Stimulated activated CD4-positive, alpha-beta T cell treated with anti-CD3 and anti-CD28 coated beads, TNF-alpha, amount 100 ng/mL, for 24 hours (primary cell): ENCODE measurements around the gene IMP4.

Experiments used
- DNase-seq, 3 experiments: peaks; one replicate each; pipeline ENCODE4 v3.0.0-alpha.2; 2020; ENCODE audit warnings: low read depth in 3 of 3

IMP4 gene

DNA sequence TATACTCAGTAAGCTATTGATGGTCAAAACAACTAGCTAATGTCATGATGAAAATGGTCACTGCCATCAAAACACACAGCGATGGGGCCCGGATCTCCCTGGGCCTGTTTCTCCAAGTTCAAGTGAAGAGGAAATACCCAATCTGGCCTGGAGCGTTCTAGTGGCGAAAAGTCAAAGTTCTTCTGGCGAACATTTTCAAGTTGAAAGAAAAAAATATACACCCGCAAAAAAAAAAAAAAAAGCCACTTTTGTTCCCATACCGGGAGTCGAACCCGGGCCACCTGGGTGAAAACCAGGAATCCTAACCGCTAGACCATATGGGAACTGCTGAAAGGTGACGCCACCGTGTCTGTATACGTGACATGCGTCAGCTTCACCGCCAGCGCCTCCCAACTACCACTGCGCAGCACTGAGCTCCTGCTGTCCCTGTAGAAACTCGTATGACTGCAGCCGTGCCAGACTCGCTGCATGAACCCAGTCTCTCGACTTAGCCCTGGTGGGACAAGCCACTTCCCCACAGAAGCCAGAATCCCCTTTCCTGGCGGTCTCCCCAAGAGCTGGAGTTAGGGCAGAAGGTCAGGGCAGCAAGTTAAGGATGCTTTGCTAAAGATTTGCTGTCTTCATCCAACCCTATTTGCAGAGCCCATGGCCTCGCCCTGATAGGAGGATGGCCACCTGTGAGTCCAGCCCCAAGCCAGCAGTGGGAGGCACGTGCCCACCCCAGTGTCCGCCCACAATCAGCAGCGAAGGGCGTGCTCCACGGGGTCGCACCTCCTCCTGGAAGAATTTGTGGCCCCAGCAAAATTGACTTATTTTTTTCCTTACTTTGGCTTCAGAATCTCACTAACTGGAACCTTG is 5.6 kb upstream of the IMP4 start:
- peak; percentile 13 to 66 (median 54) for DNase-seq

DNA sequence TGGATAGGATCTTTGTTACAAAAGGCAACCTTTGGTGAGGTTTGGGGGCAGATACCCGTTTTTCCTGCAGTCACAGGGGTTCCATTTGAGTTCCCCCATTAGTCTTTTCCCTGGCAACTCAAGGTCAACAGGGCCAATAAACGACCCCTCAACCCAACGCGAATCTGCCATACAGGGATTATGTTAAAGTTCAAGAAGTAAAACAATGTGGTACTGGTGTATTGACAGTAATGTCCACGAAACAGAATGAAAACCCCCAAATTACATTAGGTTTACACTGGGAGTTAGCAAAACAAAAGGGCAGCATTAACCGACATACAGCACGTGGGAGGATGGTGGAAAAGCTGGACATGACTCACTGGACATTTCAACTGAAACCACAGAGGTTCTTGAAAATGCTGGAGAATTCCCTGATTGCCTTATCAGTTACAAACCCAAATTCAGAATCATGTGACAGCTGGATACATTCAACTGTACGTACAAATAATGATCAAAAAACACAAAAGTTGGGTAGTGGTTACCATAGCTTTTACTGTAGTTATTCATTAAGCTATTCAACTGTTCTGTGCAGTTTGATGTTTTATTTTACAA is 4.9 kb upstream of the IMP4 start:
- DNase-seq, result no peak

DNA sequence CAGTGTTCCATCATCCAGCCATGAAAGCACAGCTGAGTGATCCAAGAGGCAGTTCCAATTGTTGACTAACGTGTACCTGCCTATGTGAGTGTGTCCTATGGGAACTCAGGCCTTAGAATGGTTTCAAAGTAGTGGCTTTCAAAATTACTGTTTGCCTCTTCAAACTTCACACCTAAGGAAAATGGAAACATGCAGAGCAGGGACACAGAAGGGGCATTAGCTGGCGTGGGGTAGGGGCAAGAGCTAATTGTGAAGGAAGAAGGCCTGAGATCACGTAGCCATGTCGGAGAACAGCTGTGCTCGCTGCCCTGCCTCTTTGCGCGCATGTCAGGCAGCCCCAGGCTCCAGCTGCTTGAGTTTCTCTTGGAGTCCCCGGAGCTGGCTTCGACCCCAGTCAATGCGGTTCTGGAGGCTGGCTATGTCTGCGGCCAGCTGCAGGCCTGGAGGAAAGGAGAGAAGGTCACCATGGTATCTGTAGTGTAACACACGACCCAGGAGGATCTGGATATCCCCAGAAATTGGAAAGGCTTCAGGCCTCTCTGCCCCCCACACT is 3.8 kb upstream of the IMP4 start:
- DNase-seq, result no peak

DNA sequence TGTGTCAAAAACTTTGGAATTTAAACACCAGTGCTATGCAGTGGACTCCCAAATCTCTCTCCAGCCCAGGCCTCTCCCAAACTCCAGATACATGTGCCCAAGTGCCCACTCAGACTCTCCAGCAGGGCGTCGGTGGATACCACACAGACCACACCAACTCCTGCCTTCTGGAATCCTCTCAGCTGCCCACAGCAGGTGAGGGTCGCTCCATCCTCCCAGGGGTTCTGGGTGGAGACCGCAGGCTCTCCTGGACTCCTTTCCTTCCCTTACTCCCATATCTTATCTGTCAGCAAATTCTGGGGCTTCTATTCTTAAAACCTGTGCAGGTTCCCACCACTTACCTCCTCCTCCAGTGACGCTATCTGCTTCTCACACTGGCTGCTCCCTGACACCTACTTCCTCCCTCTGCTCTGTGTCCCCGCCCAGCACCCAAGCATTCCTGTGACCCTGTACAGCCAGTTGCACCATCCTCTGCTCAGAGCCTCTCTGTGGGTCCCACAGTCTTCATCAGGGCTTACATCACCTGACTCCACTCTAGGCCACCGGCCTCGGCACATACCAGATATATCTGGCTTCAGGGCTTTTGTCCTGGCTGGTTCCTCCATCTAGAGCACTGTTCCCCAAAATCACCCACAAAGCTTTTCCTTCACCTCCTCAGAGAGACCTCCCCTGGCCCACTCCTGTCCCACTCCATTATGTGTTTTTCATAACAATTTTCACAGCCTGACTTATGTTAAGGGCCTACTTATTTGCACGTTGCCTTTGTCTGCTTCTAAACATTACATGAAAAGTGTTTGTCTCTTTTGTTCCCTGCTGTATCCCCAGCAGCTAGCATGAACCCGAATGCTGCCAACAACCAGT is 2.6 kb upstream of the IMP4 start:
- no peak for DNase-seq

DNA sequence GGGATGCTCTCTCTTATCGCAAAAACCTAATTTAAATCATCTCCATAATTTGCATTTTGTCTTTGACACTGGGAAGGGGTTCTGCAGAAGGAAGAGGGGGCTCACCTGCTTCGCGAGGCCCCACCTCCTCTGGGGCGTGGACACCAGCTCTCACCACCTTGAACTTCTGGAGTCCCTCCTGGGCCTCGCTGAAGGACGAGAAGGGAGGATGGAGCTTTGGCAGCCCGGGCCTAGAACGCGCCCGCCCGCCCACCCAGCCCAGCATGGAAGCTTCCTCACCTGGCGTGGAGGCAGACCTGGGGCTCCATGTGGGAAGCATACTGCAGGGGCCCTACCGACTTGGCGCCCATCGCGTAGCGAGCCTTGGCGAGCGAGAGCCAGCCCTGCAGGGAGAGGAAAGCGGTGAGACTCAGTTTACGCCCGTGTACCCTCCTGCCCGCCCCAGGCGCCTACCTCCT is 1.1 kb upstream of the IMP4 start:
- peak in 1 of 3 experiments; percentile 28 for DNase-seq

DNA sequence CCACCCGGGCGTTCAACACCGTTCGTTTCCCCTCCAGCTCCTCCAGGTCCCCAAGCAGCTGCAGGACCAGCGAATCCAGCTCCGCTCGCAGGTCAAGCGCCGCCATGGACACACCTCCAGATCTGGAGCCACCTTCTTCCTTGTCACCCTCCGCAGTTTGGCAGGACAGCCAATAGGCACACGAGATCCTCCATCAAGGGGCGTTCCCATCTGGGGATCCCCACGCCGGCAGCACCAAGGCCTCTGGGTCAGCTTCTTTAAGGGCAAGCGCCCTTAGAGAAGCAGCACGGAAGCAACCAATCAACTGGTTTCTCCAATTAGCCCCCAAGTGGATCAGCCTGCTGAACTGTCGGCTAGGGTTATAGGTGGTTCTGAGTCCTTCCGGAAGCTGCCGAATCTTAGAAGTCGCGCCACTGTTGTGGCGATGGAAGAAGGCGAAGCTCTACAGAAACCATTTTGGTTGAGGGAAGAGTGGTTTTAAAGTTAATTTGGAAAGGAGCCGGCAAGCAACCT is 621 bp upstream of the IMP4 start:
- DNase-seq, result peak; percentile 65 to 82 (median 73)

DNA sequence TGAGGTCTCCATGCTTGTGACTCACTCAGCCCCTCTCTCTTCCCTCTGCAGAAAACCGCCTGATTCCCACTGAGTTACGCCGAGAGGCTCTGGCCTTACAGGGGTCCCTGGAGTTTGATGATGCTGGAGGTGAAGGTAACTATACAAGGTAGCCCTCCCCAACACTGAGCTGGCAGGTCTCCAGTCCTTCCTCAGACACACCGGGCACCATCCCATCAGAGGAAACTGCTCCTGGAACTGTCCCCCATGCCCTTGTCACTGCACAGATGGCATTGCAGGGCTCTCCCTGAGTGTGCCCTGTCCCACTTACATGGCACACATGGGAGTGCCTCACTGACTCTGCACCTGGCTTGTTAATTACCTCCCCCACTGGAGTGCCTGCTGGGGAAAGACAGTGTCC is 1.9 kb downstream of the IMP4 start:
- DNase-seq, result no peak

- no peak for DNase-seq
Observed at GRCh38 chr2:130345091-130345490, 2.4 kb downstream of the IMP4 start.

DNA sequence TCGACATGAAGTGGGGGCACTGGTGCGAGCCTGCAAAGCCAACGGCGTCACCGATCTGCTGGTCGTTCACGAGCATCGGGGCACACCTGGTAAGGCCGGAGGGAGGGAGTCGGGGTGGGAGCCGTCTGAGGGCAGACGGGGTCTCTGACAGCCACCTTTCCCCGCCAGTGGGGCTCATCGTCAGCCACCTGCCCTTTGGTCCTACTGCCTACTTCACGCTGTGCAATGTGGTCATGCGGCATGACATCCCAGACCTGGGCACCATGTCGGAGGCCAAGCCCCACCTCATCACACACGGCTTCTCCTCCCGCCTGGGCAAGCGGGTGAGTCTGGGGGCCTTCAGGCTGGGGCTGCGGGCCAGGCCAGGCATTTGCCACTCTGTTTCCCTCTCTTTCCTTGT is 2.9 kb downstream of the IMP4 start:
- DNase-seq, result no peak

DNA sequence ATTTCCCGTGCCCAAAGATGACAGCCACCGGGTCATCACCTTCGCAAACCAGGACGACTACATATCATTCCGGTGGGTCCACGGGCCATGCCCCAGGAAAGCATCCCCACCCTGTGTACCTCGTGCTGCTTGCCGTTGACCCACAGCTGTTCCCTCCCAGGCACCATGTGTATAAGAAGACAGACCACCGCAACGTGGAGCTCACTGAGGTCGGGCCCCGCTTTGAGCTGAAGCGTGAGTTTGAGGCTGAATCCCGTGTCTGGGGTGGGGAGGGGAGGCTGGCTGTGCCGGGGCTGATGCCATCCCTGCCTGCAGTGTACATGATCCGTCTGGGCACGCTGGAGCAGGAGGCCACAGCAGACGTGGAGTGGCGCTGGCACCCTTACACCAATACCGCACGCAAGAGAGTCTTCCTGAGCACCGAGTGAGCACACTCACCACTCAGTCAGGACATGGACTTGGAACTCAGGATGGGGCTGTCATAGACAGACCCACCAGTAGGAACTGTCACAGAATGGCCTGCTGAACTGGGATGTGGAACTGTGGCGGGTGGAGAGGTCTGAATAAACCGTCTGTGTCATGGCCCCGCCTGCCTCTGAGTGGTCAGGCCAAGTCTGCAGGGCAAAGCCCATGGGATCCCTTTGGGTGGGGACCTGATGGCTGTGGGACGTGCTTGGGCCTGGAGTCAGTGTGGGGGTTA is 3.5 kb downstream of the IMP4 start:
- no peak for DNase-seq

DNA sequence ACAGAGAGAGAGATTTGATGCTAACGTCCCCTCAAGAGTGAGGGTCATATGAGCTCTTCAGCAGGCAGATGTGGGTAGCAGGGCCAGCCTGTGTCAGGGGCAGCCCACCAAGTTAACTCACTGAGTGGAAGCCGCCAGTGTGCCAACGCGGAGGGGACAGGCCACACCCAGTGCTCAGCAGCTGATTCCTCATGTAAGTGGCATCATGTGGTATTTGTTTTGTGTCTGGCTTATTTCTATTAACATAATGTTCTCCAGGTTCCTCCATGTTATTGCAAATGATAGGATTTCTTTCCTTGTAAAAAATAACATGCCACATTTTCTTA is 4.0 kb downstream of the IMP4 start:
- no peak for DNase-seq

DNA sequence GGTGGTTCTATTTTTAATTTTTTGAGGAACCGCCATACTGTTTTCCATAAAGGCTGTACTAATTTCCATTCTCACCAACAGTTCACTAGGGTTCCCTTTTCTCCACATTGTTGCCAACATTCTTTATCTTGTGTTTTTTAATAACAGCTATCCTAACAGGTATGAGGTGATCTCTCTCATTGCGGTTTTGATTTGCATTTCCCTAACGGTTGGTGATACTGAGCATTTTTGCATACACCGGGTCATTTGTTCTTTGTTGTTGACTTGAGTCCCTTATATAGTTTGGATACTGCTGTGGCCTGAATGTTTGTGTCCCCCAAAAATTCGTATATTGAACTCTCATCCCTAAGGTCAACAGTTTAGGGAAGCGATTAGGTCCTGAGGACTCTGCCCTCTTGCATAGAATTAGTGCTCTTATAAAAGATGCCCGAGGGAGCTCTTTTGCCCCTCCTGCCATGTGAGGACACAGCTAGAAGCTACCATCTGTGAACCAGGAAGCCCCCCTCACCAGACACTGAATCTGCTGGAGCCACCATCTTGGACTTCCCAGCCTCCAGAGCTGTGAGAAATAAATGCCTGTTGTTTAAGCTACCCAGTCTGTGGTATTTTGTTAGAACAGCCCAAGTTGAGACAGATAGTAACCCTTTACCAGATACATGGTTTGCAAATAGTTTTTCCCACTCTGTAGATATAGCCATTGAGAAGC is 4.7 kb downstream of the IMP4 start:
- no peak for DNase-seq

DNA sequence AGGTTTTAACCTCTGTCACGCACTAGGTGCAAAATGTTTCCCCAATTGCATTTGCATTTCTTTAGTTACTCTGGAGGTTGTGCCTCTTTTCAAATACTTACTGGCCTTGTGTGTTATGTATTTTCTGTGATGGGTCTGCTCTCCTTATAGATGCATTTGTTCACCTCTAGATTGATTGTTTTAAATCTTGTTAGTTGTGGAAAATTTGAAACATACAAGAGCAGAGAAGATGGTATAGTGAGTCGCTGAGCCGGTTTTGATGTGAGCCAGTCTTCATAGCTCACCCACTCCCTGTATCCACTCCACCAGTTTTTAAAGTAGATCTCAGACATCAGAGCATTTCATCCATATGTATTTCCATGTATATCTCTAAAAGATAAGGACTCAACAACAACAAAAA is 6.5 kb downstream of the IMP4 start:
- no peak for DNase-seq

DNA sequence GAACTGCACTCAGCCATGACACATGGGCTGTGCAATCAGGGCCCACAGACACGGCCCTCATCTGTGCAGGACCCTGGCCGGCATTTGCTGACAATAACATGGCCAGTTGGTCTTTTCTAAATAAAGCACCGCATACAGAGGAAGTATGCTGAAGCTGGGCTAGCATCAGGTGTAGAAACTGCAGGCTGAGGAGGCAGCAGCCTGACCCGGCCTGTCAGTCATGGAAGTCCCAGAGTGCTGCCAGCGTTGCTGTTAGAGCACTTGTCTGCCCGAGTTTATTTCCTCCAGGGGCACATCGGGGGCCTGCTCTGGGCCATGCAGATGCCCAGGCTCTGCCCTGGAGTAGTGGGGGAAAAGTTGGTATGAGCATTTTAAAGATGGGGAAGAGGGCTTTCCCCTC is 9.0 kb downstream of the IMP4 start:
- no peak for DNase-seq

DNA sequence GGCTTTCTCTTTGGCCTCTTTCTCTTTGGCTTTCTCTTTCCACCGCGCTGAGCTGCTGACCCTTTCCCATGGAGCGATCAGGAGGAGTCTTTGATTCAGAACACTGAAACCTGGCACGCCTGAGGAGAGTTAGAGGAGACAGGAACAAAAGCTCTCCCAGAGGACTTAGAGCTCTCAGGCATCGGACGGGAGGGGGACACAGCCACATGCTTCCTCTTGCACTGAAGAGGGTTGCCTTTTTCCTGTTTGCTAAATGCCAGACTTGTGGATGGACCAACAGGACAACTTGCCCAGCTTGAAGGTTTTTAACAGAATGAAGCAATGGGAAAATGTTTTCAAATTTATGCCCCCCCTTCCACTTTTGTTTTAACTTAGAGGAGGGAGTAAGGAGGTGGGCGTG is 9.5 kb downstream of the IMP4 start:
- DNase-seq, result no peak

DNA sequence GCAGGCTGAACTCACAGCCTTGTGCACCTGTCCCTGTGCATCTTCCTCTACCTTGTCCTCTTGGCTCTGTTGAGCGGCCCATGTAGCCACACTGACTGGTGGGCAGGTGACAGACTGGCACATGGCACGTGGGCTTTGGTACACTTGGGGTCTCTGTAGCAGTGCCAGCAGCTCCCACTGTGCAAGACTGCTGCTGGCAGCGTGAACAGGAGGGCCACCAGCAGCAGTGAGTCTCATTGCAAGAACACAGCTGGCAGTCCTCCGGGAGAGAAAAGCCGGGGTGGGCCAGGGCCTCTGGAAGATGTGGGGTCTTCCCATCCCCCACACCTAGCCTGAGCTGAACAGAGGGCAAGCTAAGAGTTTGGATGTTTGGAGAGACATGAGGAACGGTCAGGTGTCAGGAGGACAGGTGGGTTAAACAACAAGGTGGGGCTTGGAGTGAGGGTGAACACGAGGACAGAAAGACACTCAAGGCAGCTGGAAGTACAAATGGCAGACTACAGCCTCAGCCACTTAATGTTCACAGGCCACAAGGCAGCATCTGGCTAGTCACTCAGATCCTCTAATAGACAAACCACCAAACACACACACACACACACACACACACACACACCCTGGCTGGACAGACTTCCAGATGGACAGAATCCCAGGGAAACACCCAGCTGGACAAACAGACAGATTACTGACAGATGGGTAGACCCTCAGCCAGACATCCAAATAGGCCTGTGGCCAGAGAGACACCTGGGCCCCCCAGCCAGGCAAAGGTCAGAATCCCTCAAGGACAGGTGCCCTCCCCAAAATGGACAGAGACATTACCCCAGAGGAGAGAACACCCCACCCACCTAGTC is 10.8 kb downstream of the IMP4 start:
- DNase-seq, result no peak

DNA sequence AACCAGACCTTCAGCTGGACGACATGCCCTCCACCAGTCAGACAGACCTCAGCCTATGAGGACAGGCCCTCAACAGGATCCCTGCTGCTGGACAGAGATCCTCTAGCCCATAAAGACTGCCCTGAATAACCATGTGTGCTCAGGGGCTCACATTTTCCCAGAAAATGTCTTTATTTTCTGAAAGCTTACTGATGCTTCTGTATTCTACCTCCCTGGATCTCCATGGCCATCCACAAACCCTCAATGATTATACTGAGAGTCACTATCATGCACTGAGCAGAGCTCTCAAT is 11.4 kb downstream of the IMP4 start:
- DNase-seq, result no peak

GRCh38 chr2:130355172-130355577 is 12.5 kb downstream of the IMP4 start:
- no peak for DNase-seq

DNA sequence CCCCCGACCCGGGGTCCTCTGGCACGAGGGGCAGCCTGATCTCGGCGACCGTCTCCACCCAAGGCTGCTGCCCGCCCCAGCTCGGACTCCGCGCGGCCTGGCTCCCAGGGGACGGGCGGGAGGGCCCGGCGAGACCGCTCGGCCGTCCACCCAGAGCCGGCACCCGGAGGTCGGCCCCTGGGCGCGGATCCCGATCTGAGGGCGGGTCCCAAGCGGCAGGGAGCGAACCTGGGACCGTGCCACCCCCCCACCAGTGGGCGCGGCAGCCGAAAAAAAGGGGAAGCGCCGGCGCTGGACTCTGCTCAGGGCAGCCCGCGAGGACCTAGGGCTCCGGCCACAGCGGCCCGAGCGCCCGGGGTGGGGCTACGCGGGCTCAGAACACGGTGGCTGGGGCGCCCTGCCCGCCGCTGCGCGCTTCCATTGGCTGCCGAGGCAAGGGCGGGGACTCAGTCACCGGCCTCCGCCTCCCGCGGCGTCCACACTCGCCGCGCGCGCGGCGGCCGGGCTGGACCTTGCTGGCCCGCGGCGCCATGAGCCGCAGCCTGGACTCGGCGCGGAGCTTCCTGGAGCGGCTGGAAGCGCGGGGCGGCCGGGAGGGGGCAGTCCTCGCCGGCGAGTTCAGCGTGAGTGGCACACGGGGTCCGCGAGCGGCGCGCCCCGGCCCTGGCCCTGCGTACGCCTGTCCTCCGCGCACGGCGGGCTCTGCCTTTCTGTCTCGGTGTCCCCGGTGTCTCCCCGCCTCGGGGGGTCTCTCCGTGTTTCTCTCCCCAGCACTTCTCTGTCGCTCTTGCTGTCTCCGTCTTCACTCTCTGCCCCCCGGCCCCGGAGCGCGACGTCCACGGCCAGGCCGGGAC is 13.1 kb downstream of the IMP4 start, which contains the start of gene PTPN18:
Gene PTPN18, plus strand, starts transcription at position 479 of the 854 bp plus-strand sequence. Its CDS starts 52 bp downstream, at position 531.
- DNase-seq, result peak in 1 of 3 experiments; percentile 64
